Measurements from ENCODE around the gene XRCC4. TPM values are rescaled to one million over a fixed set of nuclear protein-coding genes. Genes with fewer than 3 reads are reported as not detected.

XRCC4 gene
- polyA plus RNA-seq, 1 donor (not counting 4 experiments of a cell fraction or from before 2014, with no cell fraction given), result 10.9 TPM

- Histone ChIP-seq H4K20me1 (ENCODE audit: control insufficient read depth, extremely low read depth, insufficient read depth, low read length) (no peaks in the 10 kb centered on the region), H3K4me3 (ENCODE audit: control insufficient read depth in 2 of 3, extremely low read depth in 1 of 3, insufficient read depth in 2 of 3, low read depth in 1 of 3, low read length in 3 of 3) (no peak overlapping the region), H3K9me1 (ENCODE audit: control insufficient read depth, extremely low read depth, insufficient read depth, low read length) (no peaks in the 10 kb centered on the region), H3K4me1 (ENCODE audit: control insufficient read depth, extremely low read depth, insufficient read depth, low read length) (no peaks in the 10 kb centered on the region), H3K9ac (ENCODE audit: control insufficient read depth, extremely low read depth, insufficient read depth, low read length) (no peak overlapping the region), H3K27me3 (ENCODE audit: control insufficient read depth, extremely low read depth, insufficient read depth, low read length) (no peaks in the 10 kb centered on the region), H3K27ac (ENCODE audit: control insufficient read depth, insufficient read depth, low read length) (no peak overlapping the region), H3K9me3 (ENCODE audit: control insufficient read depth, low read depth, low read length) (no peaks in the 10 kb centered on the region), H2AFZ (ENCODE audit: control insufficient read depth, low read length) (no peak overlapping the region), H3K36me3 (ENCODE audit: control insufficient read depth in 2 of 2, extremely low read depth in 1 of 2, insufficient read depth in 2 of 2, low read length in 2 of 2) (no peaks in the 10 kb centered on the region), H3K4me2 (ENCODE audit: control insufficient read depth, extremely low read depth, insufficient read depth, low read depth, low read length) (no peak overlapping the region), H3K79me2 (ENCODE audit: control insufficient read depth, insufficient read depth, low read length) (no peaks in the 10 kb centered on the region)
- no peak for TF ChIP-seq CTCF (optimal IDR thresholded peaks at IDR 0.05 in 1 of 3, IDR thresholded peaks at IDR 0.05 in 1 of 3, conservative IDR thresholded peaks at IDR 0.05 in 1 of 3; ENCODE audit: extremely low read depth in 1 of 3, insufficient read depth in 2 of 3, low read length in 3 of 3)
- TF ChIP-seq EZH2 (IDR thresholded peaks at IDR 0.05; ENCODE audit: low read length), result no peak
- dilution Hi-C loops (cut with MboI; ENCODE audit: extremely low pct_ligation_motif_present, low sequenced_read_pairs), result no loop called here
- no peak for FAIRE-seq
- no peak for DNase-seq (ENCODE audit: low read depth, low spot score)
Measured at GRCh38 chr5:83388608-83389007, 311.3 kb downstream of the XRCC4 start.

DNA sequence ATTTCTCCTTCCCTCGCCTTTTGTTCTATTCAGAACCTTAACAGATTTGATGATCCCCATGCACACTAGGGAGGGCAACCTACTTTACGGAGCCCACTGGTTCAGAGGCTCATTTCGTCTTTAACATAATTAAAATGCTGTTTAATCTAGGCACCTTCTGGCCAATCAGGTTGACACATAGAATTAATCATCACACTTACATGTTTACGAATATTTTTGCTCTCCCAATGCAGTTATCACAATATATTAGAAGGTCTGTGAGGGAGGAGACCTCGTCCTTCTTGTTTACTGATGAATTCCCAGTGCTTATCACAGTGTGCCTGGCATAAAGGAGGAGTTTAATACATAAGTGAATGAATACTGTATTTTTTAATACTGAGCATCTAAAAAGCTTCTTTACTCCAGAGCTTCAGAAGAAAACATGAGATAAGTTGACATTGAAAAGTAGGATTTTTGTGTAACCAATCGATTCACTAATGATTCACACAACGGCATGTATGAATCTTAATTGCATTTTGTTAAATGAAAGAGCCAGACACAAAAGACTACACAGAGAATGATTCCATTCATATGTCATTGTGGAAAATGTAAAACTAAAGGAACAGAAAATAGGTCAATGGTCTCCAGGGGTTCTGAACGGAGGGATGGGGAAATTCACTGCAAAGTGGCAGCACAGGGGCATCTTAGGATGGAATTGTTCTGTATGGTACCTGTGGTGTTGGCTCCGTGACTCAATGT lies 315.6 kb downstream of the XRCC4 start:
- Histone ChIP-seq H2AFZ (ENCODE audit: control insufficient read depth, low read length) (no peak overlapping the region), H3K4me1 (ENCODE audit: control insufficient read depth, extremely low read depth, insufficient read depth, low read length) (no peaks in the 10 kb centered on the region), H4K20me1 (ENCODE audit: control insufficient read depth, extremely low read depth, insufficient read depth, low read length) (no peaks in the 10 kb centered on the region), H3K4me2 (ENCODE audit: control insufficient read depth, extremely low read depth, insufficient read depth, low read depth, low read length) (no peak overlapping the region), H3K27me3 (ENCODE audit: control insufficient read depth, extremely low read depth, insufficient read depth, low read length) (no peaks in the 10 kb centered on the region), H3K79me2 (ENCODE audit: control insufficient read depth, insufficient read depth, low read length) (no peaks in the 10 kb centered on the region), H3K27ac (ENCODE audit: control insufficient read depth, insufficient read depth, low read length) (no peak overlapping the region), H3K9ac (ENCODE audit: control insufficient read depth, extremely low read depth, insufficient read depth, low read length) (no peak overlapping the region), H3K9me3 (ENCODE audit: control insufficient read depth, low read depth, low read length) (no peaks in the 10 kb centered on the region), H3K4me3 (ENCODE audit: control insufficient read depth in 2 of 3, extremely low read depth in 1 of 3, insufficient read depth in 2 of 3, low read depth in 1 of 3, low read length in 3 of 3) (no peak overlapping the region), H3K9me1 (ENCODE audit: control insufficient read depth, extremely low read depth, insufficient read depth, low read length) (no peaks in the 10 kb centered on the region), H3K36me3 (ENCODE audit: control insufficient read depth in 2 of 2, extremely low read depth in 1 of 2, insufficient read depth in 2 of 2, low read length in 2 of 2) (no peaks in the 10 kb centered on the region)
- DNase-seq (ENCODE audit: low read depth, low spot score), result no peak
- no peak for TF ChIP-seq EZH2 (IDR thresholded peaks at IDR 0.05; ENCODE audit: low read length)
- TF ChIP-seq CTCF (optimal IDR thresholded peaks at IDR 0.05 in 1 of 3, IDR thresholded peaks at IDR 0.05 in 1 of 3, conservative IDR thresholded peaks at IDR 0.05 in 1 of 3; ENCODE audit: extremely low read depth in 1 of 3, insufficient read depth in 2 of 3, low read length in 3 of 3), result no peak
- dilution Hi-C loops (cut with MboI; ENCODE audit: extremely low pct_ligation_motif_present, low sequenced_read_pairs), result no loop called here
- FAIRE-seq, result no peak

Data from keratinocyte (primary cell).